G401 (cell line): ENCODE data around the gene TTC14. TPM values are rescaled to one million over a fixed set of nuclear protein-coding genes. Genes with fewer than 3 reads are reported as not detected.

ENCODE experiments used
- DNase-seq: peaks from one replicate; pipeline ENCODE4 v3.0.0-alpha.2; 2015; ENCODE audit warnings: low spot score
- in situ Hi-C: cut with HindIII; loops from 2 replicates; pipeline ENCODE4 v1.10.0; 2016; ENCODE audit warnings: low sequenced_read_pairs, mixed read lengths
- total RNA-seq: library from RNA; depleted of rRNA; stranded (reverse); fragments of >200 nt; shearing (Covaris generic); gene quantifications from 2 replicates; pipeline ENCODE4 v1.2.3, GENCODE V29; 2014; rRNA removed

Gene TTC14
- total RNA-seq, 1 experiment from 2014 or later: 31.2 TPM

GRCh38 chr3:180626844-180627243, 24.9 kb downstream of the TTC14 start:
- in situ Hi-C loops: no loop called here
- no peak for DNase-seq

DNA sequence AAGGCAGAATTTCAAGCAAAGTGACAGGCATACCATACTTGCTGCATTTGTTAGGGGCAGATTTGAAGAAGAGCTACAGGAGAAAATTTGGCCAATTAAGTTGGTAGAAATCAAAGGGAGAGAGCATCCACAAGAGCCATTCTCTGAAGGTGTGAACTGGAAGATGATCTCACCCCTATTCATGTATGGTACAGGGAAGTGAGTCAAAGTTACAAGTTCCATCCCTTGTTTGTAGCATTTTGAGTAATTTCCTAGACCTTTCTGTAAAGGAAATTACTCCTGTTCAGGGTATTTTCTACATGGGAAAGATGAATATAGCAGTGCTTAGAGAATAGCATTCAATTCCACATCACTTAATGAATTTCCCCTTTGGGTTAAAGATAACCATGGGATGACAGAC, 28.4 kb downstream of the TTC14 start:
- in situ Hi-C loops: no loop called here
- DNase-seq: no peak

DNA sequence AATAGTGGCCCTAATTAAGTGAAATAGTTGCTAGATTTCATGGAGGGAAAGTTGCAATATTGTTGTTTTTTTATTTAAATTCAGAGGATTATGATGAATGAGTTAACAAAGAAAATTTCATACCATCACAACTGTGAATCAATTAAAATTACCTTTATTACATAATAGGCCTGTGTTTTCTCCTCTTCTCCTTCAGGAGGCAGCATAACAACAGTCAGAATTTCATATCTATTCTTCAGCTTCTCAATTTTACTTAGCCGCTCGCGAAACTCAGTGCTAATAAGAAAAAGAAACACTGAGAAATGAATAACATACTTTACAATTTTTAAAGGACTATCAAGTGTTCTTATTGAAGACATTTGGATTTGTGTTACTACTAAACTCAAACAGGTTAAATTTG, 29.4 kb downstream of the TTC14 start:
- no peak for DNase-seq
- in situ Hi-C loops: no loop called here

DNA sequence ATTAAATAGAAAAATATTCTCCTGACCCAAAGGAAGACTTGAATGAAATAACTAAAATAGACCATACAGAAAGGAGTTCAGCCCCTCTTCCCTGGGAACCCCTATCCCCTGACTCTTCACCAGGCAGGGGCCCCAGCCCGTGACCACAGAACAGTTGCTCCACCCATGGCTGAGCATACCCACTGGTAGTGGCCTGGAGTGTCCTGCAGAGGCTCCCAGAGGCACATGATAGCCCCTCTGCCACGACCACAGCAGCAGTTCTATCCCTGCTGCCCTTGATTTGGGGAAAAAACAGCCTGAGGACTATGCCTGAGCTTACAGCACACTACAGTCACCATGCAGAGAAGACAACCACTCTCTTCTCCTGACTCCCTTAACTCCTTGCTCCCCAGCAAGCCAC, 31.8 kb downstream of the TTC14 start:
- DNase-seq: no peak
- in situ Hi-C loops: no loop called here

GRCh38 chr3:180640987-180641386, 39.0 kb downstream of the TTC14 start:
- in situ Hi-C loops: no loop called here
- no peak for DNase-seq

DNA sequence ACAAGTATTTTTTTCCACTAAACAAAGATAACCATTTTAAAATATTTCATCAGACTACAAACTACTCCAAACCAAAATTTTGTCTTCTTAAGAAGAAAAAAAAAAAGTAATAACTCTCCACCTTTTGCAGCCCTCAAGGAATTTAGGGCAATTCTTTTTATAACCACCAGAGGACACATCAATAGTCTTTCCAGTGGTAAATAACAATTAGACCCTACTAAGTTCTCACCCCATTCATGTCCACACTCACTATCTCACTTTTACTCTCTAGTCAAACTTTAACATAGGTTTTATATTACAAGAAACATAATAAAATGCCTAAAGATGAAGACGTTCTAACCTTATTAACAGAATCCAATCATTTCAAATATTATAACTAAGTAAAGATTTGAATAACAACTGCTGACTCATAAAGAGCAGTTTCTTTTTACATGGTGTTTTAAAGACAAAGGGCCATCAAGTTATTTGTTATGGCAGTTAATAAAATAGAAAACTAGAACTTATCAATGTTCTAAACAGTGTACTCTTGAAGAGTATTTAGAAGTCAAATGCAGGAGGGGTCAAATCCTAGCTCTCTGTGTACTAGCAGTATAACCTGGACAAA, 44.3 kb downstream of the TTC14 start:
- no peak for DNase-seq
- in situ Hi-C loops: no loop called here

GRCh38 chr3:180656406-180656805, 54.4 kb downstream of the TTC14 start:
- no peak for DNase-seq
- in situ Hi-C loops: no loop called here

DNA sequence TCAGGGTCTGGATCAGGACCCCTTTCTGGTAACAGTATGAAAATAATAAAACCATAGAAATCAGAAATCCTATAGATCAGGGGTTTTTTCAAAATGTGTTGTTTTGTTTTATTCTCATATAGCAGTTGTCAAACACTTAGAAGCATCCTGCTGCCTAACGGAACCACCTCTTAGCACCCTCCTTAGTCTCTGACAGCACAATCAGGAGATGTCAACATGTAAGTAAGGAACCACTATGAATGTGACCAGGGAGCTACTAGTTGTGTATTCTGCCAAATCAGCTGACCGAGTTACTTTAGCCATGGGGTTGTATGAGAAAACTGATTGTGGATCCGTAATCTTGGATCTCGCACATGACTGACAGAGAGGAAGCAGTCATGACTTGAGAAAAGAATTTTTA, 55.1 kb downstream of the TTC14 start:
- in situ Hi-C loops: no loop called here
- no peak for DNase-seq

Other genes starting within 250 kb of the TTC14 start
- gene CCDC39, start 77.3 kb downstream of the TTC14 start, total RNA-seq: not detected in 2 replicates